ENCODE data around the gene ICA1. TPM values are rescaled to one million over a fixed set of nuclear protein-coding genes. Genes with fewer than 3 reads are reported as not detected.

ICA1 gene
- total and polyA plus RNA-seq, 2 experiments from 2014 or later, result 45.2 to 83.7 TPM

DNA sequence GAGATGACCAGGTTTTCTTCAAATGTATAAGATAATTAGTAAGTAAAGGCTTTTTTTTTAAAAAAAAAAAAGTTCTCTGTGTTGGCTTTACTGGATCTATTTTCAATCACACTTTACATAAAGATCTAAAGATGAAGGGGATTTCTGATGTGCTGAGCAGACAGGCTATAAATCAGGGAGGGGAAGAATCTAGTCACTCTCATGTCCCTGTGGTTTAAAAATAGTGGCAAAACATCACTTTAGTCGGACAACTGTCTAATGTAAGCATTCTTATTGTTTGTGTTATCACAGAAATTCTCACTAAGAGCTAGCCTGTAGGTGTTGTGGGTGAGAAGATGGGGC is 132.7 kb downstream of the ICA1 start:
- TF ChIP-seq NANOG (IDR thresholded peaks at IDR 0.05; ENCODE audit: borderline replicate concordance), result no peak
- TF ChIP-seq EZH2 (IDR thresholded peaks at IDR 0.05; ENCODE audit: low read depth, unreplicated experiment), result no peak
- TF ChIP-seq, protein P1, sequence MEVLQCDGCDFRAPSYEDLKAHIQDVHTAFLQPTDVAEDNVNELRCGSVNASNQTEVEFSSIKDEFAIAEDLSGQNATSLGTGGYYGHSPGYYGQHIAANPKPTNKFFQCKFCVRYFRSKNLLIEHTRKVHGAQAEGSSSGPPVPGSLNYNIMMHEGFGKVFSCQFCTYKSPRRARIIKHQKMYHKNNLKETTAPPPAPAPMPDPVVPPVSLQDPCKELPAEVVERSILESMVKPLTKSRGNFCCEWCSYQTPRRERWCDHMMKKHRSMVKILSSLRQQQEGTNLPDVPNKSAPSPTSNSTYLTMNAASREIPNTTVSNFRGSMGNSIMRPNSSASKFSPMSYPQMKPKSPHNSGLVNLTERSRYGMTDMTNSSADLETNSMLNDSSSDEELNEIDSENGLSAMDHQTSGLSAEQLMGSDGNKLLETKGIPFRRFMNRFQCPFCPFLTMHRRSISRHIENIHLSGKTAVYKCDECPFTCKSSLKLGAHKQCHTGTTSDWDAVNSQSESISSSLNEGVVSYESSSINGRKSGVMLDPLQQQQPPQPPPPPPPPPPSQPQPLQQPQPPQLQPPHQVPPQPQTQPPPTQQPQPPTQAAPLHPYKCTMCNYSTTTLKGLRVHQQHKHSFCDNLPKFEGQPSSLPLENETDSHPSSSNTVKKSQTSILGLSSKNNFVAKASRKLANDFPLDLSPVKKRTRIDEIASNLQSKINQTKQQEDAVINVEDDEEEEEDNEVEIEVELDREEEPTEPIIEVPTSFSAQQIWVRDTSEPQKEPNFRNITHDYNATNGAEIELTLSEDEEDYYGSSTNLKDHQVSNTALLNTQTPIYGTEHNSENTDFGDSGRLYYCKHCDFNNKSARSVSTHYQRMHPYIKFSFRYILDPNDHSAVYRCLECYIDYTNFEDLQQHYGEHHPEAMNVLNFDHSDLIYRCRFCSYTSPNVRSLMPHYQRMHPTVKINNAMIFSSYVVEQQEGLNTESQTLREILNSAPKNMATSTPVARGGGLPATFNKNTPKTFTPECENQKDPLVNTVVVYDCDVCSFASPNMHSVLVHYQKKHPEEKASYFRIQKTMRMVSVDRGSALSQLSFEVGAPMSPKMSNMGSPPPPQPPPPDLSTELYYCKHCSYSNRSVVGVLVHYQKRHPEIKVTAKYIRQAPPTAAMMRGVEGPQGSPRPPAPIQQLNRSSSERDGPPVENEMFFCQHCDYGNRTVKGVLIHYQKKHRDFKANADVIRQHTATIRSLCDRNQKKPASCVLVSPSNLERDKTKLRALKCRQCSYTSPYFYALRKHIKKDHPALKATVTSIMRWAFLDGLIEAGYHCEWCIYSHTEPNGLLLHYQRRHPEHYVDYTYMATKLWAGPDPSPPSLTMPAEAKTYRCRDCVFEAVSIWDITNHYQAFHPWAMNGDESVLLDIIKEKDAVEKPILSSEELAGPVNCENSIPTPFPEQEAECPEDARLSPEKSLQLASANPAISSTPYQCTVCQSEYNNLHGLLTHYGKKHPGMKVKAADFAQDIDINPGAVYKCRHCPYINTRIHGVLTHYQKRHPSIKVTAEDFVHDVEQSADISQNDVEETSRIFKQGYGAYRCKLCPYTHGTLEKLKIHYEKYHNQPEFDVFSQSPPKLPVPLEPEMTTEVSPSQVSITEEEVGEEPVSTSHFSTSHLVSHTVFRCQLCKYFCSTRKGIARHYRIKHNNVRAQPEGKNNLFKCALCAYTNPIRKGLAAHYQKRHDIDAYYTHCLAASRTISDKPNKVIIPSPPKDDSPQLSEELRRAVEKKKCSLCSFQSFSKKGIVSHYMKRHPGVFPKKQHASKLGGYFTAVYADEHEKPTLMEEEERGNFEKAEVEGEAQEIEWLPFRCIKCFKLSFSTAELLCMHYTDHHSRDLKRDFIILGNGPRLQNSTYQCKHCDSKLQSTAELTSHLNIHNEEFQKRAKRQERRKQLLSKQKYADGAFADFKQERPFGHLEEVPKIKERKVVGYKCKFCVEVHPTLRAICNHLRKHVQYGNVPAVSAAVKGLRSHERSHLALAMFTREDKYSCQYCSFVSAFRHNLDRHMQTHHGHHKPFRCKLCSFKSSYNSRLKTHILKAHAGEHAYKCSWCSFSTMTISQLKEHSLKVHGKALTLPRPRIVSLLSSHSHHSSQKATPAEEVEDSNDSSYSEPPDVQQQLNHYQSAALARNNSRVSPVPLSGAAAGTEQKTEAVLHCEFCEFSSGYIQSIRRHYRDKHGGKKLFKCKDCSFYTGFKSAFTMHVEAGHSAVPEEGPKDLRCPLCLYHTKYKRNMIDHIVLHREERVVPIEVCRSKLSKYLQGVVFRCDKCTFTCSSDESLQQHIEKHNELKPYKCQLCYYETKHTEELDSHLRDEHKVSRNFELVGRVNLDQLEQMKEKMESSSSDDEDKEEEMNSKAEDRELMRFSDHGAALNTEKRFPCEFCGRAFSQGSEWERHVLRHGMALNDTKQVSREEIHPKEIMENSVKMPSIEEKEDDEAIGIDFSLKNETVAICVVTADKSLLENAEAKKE (CRISPR knock-in tag; IDR thresholded peaks at IDR 0.05), result no peak
- TF ChIP-seq JUNB (IDR thresholded peaks at IDR 0.05; ENCODE audit: unreplicated experiment), result no peak
- no peak for TF ChIP-seq CREB1 (CRISPR knock-in tag; IDR thresholded peaks at IDR 0.05; ENCODE audit: low read depth)
- TF ChIP-seq, protein P2, sequence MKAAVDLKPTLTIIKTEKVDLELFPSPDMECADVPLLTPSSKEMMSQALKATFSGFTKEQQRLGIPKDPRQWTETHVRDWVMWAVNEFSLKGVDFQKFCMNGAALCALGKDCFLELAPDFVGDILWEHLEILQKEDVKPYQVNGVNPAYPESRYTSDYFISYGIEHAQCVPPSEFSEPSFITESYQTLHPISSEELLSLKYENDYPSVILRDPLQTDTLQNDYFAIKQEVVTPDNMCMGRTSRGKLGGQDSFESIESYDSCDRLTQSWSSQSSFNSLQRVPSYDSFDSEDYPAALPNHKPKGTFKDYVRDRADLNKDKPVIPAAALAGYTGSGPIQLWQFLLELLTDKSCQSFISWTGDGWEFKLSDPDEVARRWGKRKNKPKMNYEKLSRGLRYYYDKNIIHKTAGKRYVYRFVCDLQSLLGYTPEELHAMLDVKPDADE (IDR thresholded peaks at IDR 0.05), result no peak
- TF ChIP-seq, protein P3, sequence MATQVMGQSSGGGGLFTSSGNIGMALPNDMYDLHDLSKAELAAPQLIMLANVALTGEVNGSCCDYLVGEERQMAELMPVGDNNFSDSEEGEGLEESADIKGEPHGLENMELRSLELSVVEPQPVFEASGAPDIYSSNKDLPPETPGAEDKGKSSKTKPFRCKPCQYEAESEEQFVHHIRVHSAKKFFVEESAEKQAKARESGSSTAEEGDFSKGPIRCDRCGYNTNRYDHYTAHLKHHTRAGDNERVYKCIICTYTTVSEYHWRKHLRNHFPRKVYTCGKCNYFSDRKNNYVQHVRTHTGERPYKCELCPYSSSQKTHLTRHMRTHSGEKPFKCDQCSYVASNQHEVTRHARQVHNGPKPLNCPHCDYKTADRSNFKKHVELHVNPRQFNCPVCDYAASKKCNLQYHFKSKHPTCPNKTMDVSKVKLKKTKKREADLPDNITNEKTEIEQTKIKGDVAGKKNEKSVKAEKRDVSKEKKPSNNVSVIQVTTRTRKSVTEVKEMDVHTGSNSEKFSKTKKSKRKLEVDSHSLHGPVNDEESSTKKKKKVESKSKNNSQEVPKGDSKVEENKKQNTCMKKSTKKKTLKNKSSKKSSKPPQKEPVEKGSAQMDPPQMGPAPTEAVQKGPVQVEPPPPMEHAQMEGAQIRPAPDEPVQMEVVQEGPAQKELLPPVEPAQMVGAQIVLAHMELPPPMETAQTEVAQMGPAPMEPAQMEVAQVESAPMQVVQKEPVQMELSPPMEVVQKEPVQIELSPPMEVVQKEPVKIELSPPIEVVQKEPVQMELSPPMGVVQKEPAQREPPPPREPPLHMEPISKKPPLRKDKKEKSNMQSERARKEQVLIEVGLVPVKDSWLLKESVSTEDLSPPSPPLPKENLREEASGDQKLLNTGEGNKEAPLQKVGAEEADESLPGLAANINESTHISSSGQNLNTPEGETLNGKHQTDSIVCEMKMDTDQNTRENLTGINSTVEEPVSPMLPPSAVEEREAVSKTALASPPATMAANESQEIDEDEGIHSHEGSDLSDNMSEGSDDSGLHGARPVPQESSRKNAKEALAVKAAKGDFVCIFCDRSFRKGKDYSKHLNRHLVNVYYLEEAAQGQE (IDR thresholded peaks at IDR 0.05; ENCODE audit: unreplicated experiment), result no peak
- no peak for TF ChIP-seq POLR2AphosphoS5 (IDR thresholded peaks at IDR 0.05; ENCODE audit: low read depth)
- no peak for TF ChIP-seq ZNF331 (CRISPR knock-in tag; IDR thresholded peaks at IDR 0.05; ENCODE audit: low read depth)
- TF ChIP-seq, protein P4, sequence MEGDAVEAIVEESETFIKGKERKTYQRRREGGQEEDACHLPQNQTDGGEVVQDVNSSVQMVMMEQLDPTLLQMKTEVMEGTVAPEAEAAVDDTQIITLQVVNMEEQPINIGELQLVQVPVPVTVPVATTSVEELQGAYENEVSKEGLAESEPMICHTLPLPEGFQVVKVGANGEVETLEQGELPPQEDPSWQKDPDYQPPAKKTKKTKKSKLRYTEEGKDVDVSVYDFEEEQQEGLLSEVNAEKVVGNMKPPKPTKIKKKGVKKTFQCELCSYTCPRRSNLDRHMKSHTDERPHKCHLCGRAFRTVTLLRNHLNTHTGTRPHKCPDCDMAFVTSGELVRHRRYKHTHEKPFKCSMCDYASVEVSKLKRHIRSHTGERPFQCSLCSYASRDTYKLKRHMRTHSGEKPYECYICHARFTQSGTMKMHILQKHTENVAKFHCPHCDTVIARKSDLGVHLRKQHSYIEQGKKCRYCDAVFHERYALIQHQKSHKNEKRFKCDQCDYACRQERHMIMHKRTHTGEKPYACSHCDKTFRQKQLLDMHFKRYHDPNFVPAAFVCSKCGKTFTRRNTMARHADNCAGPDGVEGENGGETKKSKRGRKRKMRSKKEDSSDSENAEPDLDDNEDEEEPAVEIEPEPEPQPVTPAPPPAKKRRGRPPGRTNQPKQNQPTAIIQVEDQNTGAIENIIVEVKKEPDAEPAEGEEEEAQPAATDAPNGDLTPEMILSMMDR (conservative IDR thresholded peaks at IDR 0.05; ENCODE audit: low read depth in 2 of 2), result no peak
- TF ChIP-seq STAT1 (IDR thresholded peaks at IDR 0.05; ENCODE audit: unreplicated experiment), result no peak
- TF ChIP-seq ZNF114 (CRISPR knock-in tag; IDR thresholded peaks at IDR 0.05), result no peak
- peaks cover 7% of the 10 kb centered on the region for H3K27me3 Mint-ChIP-seq (ENCODE audit: insufficient read depth, low read depth, poor library complexity)
- no peaks in the 10 kb centered on the region for H4K20me1 ChIP-seq (replicated peaks; ENCODE audit: insufficient read depth)
- H3K4me3 Mint-ChIP-seq, result no peak overlapping the region
- peaks cover 17% of the 10 kb centered on the region; the same call in 1 of the 2 replicates for H3K9me2 ChIP-seq (ENCODE audit: insufficient read depth)
- H3F3A ChIP-seq (replicated peaks; ENCODE audit: low read depth), result no peaks in the 10 kb centered on the region
- H3K9me3 Mint-ChIP-seq, result no peaks in the 10 kb centered on the region
- ATAC-seq (no peak), DNase-seq (ENCODE audit: low spot score) (no peak)
- H3K36me3 Mint-ChIP-seq (ENCODE audit: low read depth), result peaks cover 11% of the 10 kb centered on the region
- H3K4me3 ChIP-seq, result no peak overlapping the region
- H3K27ac ChIP-seq (ENCODE audit: low read depth), result no peak overlapping the region
- H3K27me3 ChIP-seq (ENCODE audit: insufficient read depth), result no peaks in the 10 kb centered on the region
- peaks cover 8% of the 10 kb centered on the region; the same call in 1 of the 2 replicates for H3K4me1 ChIP-seq (ENCODE audit: insufficient read depth)
- H3K27ac Mint-ChIP-seq, result no peak overlapping the region
- no peak overlapping the region for H3K4me2 ChIP-seq
- H3K36me3 ChIP-seq (ENCODE audit: insufficient read depth), result no peaks in the 10 kb centered on the region
- peaks cover 11% of the 10 kb centered on the region for H3K4me1 Mint-ChIP-seq
- H2AFZ ChIP-seq, result no peak overlapping the region
- no peaks in the 10 kb centered on the region for H3K79me2 ChIP-seq (replicated peaks; ENCODE audit: insufficient read depth)
